ENCODE measurements around the gene VSTM5. TPM values are rescaled to one million over a fixed set of nuclear protein-coding genes. Genes with fewer than 3 reads are reported as not detected.
"Not testable (repeated sequence)": the region's sequence is repeated elsewhere in the genome, so short reads cannot be mapped to it uniquely, and the experiment has no call there.

The VSTM5 gene
- total RNA-seq, 4 donors from 2014 or later: 0.16 to 0.68 TPM; not detected in 2

GRCh38 chr11:93783362-93783761 lies 67.1 kb downstream of the VSTM5 start:
- Histone ChIP-seq H3K27me3 (no peaks in the 10 kb centered on the region), H3K36me3 (peaks cover 2% of the 10 kb centered on the region), H3K4me3 (peak overlapping the region; percentile 78), H3K4me1 (peaks cover 29% of the 10 kb centered on the region), H3K9me3 (no peaks in the 10 kb centered on the region), H3K27ac (no peak overlapping the region)
- 51% methylated on average over 7 of the region's 7 CpGs for WGBS
- no peak for TF ChIP-seq EP300 (IDR thresholded peaks at IDR 0.05)
- no peak for TF ChIP-seq POLR2AphosphoS5 (IDR thresholded peaks at IDR 0.05)
- TF ChIP-seq POLR2A (IDR thresholded peaks at IDR 0.05): no peak
- no peak for TF ChIP-seq CTCF (IDR thresholded peaks at IDR 0.05)
- DNase-seq (ENCODE audit: low spot score in 2 of 2): no peak

GRCh38 chr11:93775289-93775688 lies 75.1 kb downstream of the VSTM5 start:
- no peaks in the 10 kb centered on the region for H3K4me1 ChIP-seq

GRCh38 chr11:93774560-93774959 lies 75.9 kb downstream of the VSTM5 start:
- H3K36me3 ChIP-seq; H3K4me1 ChIP-seq; H3K4me3 ChIP-seq; DNase-seq (ENCODE audit: low spot score in 2 of 2); H3K27me3 ChIP-seq; H3K9me3 ChIP-seq; H3K27ac ChIP-seq: not testable (repeated sequence)
- 87% methylated on average over 3 of the region's 3 CpGs for WGBS

More at GRCh38 chr11:93775289-93775688, 75.1 kb downstream of the VSTM5 start:
- no peak overlapping the region for H3K4me3 ChIP-seq
- WGBS: 58% methylated on average over 2 of the region's 2 CpGs
- TF ChIP-seq CTCF (IDR thresholded peaks at IDR 0.05) (no peak), POLR2A (IDR thresholded peaks at IDR 0.05) (no peak), POLR2AphosphoS5 (IDR thresholded peaks at IDR 0.05) (no peak), EP300 (IDR thresholded peaks at IDR 0.05) (no peak)
- H3K9me3 ChIP-seq: no peaks in the 10 kb centered on the region
- no peak overlapping the region for H3K27ac ChIP-seq
- DNase-seq (ENCODE audit: low spot score in 2 of 2): no peak
- H3K27me3 ChIP-seq: no peaks in the 10 kb centered on the region
- H3K36me3 ChIP-seq: no peaks in the 10 kb centered on the region

DNA sequence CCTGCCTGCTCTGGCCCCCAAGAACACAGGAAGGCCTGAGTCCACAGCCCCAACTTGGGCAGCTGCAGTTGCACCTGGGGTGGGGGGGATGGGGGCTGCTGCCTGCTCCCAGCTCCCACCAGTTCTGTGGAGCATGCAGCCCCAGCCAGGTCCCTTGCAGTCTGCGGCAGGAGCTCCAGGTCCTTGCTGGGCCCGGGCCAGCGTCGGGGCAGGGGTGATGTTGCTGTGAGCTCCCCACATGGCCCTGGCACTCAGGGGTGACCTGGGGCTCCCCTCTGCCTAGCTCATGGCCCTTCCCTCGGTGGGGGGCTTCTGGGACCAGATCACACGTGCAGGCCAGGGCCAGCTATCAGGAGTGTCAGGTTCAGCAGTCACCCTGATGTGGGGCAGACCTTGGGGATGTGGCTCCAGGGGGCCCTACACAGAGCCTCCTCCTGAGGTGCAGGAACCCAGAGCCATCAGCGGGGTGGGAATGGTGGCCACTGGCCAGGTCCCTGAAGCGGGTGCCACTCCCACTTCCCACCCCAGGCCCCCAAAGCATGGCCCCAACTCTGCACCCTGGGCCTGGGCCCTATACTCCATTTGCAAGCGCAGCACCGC lies 76.7 kb downstream of the VSTM5 start:
- TF ChIP-seq CTCF (IDR thresholded peaks at IDR 0.05) (no peak), POLR2A (IDR thresholded peaks at IDR 0.05) (no peak), POLR2AphosphoS5 (IDR thresholded peaks at IDR 0.05) (no peak), EP300 (IDR thresholded peaks at IDR 0.05) (no peak)
- no peak for DNase-seq (ENCODE audit: low spot score in 2 of 2)
- 93% methylated on average over 3 of the region's 10 CpGs for WGBS
- Histone ChIP-seq H3K4me3 (no peak overlapping the region), H3K27ac (no peak overlapping the region), H3K9me3 (no peaks in the 10 kb centered on the region), H3K27me3 (no peaks in the 10 kb centered on the region), H3K4me1 (no peaks in the 10 kb centered on the region), H3K36me3 (no peaks in the 10 kb centered on the region)

GRCh38 chr11:93773045-93773477 lies 77.4 kb downstream of the VSTM5 start:
- no peak for TF ChIP-seq EP300 (IDR thresholded peaks at IDR 0.05)
- no peak for TF ChIP-seq CTCF (IDR thresholded peaks at IDR 0.05)
- TF ChIP-seq POLR2A (IDR thresholded peaks at IDR 0.05): no peak
- TF ChIP-seq POLR2AphosphoS5 (IDR thresholded peaks at IDR 0.05): no peak
- no peak for DNase-seq (ENCODE audit: low spot score in 2 of 2)
- H3K4me3 ChIP-seq: no peak overlapping the region
- H3K4me1 ChIP-seq: no peaks in the 10 kb centered on the region
- H3K36me3 ChIP-seq: no peaks in the 10 kb centered on the region
- 91% methylated on average over 3 of the region's 3 CpGs for WGBS
- H3K9me3 ChIP-seq: no peaks in the 10 kb centered on the region
- no peak overlapping the region for H3K27ac ChIP-seq
- no peaks in the 10 kb centered on the region for H3K27me3 ChIP-seq

- Histone ChIP-seq H3K9me3 (no peaks in the 10 kb centered on the region), H3K36me3 (no peaks in the 10 kb centered on the region), H3K4me1 (no peaks in the 10 kb centered on the region), H3K27me3 (no peaks in the 10 kb centered on the region), H3K4me3 (no peak overlapping the region), H3K27ac (no peak overlapping the region)
- no peak for DNase-seq (ENCODE audit: low spot score in 2 of 2)
- 72% methylated on average over 4 of the region's 4 CpGs for WGBS
- no peak for TF ChIP-seq POLR2A (IDR thresholded peaks at IDR 0.05)
- TF ChIP-seq EP300 (IDR thresholded peaks at IDR 0.05): no peak
- no peak for TF ChIP-seq POLR2AphosphoS5 (IDR thresholded peaks at IDR 0.05)
- TF ChIP-seq CTCF (IDR thresholded peaks at IDR 0.05): no peak
These were observed 78.3 kb downstream of the VSTM5 start for GRCh38 chr11:93772123-93772522.
